Left ventricle myocardium inferior (tissue), 1 donor: ENCODE data around the gene TEX52. TPM values are rescaled to one million over a fixed set of nuclear protein-coding genes. Genes with fewer than 3 reads are reported as not detected.
A peak's percentile ranks its signal among the peaks of the same experiment; 100 is the strongest.
"Not testable (repeated sequence)": the region's sequence is repeated elsewhere in the genome, so short reads cannot be mapped to it uniquely, and the experiment has no call there.

Source experiments
- DNase-seq: peaks from one replicate; pipeline ENCODE4 v3.0.0-alpha.2; 2020
- H3K27ac ChIP-seq: fragments of 200-600 bp; replicated peaks from 2 replicates; pipeline ENCODE4 v1.8.0; 2021
- H3K27me3 ChIP-seq: fragments of 200-600 bp; 2 replicates; pipeline ENCODE4 v1.8.0; 2021; ENCODE audit warnings: low read depth
- H3K36me3 ChIP-seq: fragments of 200-600 bp; 2 replicates; pipeline ENCODE4 v1.8.0; 2021
- H3K4me1 ChIP-seq: fragments of 200-600 bp; 2 replicates; pipeline ENCODE4 v1.8.0; 2021
- H3K4me3 ChIP-seq: fragments of 200-600 bp; 2 replicates; pipeline ENCODE4 v1.8.0; 2021; ENCODE audit warnings: mild to moderate bottlenecking, moderate library complexity
- H3K9me3 ChIP-seq: fragments of 200-600 bp; replicated peaks from 2 replicates; pipeline ENCODE4 v1.8.0; 2021
- intact Hi-C: fragments of 100-400 bp; cut with micrococcal nuclease; formaldehyde crosslinking; loops from one replicate; pipeline ENCODE4 v1.11.0; 2022
- total RNA-seq: library from RNA; stranded (reverse); fragmentation: NEBNext Ultra II Directional; extraction: Animal tissue kit (Norgen Biotek cat#: 25700); gene quantifications from one replicate; pipeline ENCODE4 v1.2.1, GENCODE V29; 2021
- TF ChIP-seq, protein P1 (sequence below): fragments of 200-600 bp; IDR thresholded peaks from 2 replicates; pipeline ENCODE4 v1.8.0; 2021; ENCODE audit warnings: antibody characterized with exemption, mild to moderate bottlenecking, borderline replicate concordance
- donor health status: DM: no; HTN: yes; CAD: no; lungs with severe emphysema.

The TEX52 gene
- total RNA-seq, 1 donor from 2014 or later, result not detected

DNA sequence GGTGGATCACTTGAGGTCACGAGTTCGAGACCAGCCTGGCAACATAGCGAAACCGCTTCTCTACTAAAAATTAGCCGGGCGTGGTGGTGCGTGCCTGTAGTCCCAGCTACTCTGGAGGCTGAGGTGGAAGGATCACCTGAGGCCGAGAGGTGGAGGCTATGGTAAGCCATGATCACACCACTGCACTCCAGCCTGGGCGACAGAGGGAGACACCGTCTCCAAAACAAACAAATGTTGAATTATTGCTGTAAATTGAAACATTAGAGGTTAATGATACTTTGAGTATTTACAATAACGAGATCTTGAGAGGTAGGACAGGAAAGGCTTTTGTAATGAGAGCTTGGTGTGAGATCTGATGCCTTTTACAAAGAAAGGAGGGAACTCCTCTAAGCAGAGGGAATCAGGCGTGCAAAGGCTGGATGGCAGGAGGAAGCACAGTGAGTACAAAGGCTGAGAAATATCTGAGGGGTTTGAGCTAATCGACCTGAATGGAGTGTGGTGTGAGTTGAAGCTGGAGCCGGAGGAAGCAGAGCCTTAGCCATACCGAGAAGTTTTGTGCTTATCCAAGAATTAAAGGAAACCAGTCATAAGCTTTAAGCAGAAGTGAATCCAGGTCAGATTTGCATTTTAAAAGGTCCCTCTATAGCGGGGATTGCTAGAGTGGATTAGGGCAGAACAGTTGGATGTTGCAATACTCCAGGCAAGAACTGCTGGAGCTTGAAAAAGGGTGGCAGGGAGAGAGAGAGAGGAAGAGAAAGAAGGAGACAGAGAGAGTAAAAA is 21.3 kb upstream of the TEX52 start:
- Histone ChIP-seq H3K27me3 (no peaks in the 10 kb centered on the region), H3K4me1 (peaks cover 23% of the 10 kb centered on the region), H3K4me3 (peak overlapping the region; percentile 86), H3K9me3 (no peaks in the 10 kb centered on the region), H3K27ac (peak overlapping the region; percentile 77), H3K36me3 (no peaks in the 10 kb centered on the region)
- intact Hi-C loops, result no loop called here
- no peak for DNase-seq
- TF ChIP-seq, protein P1, sequence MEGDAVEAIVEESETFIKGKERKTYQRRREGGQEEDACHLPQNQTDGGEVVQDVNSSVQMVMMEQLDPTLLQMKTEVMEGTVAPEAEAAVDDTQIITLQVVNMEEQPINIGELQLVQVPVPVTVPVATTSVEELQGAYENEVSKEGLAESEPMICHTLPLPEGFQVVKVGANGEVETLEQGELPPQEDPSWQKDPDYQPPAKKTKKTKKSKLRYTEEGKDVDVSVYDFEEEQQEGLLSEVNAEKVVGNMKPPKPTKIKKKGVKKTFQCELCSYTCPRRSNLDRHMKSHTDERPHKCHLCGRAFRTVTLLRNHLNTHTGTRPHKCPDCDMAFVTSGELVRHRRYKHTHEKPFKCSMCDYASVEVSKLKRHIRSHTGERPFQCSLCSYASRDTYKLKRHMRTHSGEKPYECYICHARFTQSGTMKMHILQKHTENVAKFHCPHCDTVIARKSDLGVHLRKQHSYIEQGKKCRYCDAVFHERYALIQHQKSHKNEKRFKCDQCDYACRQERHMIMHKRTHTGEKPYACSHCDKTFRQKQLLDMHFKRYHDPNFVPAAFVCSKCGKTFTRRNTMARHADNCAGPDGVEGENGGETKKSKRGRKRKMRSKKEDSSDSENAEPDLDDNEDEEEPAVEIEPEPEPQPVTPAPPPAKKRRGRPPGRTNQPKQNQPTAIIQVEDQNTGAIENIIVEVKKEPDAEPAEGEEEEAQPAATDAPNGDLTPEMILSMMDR, result no peak

DNA sequence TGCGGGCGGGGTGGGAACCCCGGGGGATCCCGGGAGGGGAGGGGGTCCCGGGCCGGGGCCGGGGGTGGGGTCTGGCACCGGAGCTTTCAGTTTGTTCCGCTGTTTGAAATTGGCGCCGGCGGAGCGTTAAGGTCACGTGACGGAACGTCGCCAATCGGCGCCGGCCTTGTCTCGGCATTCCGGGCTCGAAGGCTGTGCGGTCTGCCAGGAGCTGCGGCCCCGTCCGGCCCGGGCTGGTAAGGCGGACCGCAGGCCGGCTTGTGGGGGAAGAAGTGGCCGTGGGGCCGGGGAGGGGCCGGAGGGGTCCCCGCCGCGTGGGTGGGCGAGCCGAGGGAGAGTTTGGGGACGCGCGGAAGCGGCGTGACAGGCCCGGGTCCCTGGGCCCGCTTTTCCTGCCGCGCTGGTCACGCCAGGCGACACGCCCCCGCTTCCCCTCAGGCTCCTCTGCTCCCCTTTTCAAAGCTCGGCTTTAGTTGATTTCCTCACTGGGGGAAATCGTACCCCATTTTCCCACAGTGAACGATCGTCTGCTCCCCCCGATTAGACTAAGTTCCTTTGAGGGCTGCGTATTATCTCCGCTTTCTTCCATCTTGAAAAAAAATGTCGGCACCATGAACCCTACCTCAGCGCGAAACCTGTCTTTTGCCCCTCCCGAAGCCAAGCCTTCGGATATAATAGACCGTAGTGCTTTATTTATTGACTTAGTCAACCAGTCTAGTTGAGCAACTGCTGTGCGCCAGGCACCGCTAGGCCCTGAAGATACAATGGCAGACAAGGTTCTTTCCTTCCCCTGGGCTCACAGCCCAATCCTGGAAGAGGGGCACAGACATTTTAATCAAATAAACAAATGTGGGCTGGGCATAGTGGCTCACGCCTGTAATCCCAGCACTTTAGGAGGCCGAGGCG is 20.5 kb upstream of the TEX52 start, which contains the start of the genes FOXM1 and RHNO1:
FOXM1 (minus strand) TSS at position 128 of the 906 bp plus-strand sequence. CDS start 2,696 bp downstream, outside the sequence.
RHNO1 (plus strand) TSS at position 177 of the 906 bp plus-strand sequence. CDS start 8,144 bp downstream, outside the sequence.
- H3K4me3 ChIP-seq, result peak within 1 kb of the TSS; percentile 86

DNA sequence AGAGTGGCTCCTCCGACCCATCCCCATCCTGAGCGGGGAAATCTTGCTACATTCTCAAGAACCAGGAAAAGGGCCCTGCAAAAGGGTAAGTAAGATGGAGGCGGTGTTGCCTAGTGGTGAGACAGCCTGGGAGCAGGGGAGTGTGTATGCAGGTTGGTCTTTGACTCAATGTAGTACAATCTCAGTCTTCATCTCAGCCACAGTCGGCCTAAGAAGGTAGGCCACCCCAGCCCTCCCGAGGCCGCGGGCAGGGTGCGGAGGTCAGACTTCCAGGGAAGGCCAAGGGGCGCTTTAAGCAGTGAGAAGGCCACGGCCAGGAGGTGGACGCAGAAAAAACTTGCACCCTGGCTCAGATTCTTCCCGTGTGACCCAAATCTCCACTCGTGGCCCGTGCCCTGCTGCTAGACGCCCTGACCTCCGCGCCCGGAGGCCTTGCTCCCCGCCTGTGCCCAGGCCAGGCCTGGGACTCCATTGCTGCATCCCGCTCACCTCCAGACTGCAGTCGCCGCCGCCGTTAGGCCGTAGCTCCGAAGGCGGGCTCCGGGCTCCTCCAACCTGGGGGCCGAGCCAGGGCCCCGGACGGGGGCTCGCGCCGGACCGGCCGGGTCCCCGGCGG is 19.7 kb upstream of the TEX52 start:
- Histone ChIP-seq H3K4me3 (peak overlapping the region; percentile 86), H3K4me1 (peaks cover 23% of the 10 kb centered on the region), H3K27ac (peak overlapping the region; percentile 77), H3K36me3 (no peaks in the 10 kb centered on the region), H3K9me3 (no peaks in the 10 kb centered on the region), H3K27me3 (no peaks in the 10 kb centered on the region)
- DNase-seq, result no peak
- intact Hi-C loops, result no loop called here
- TF ChIP-seq, protein P1, result no peak

More for the DNA sequence above, 20.5 kb upstream of the TEX52 start, which contains the start of the genes FOXM1 and RHNO1:
- H3K27ac ChIP-seq, result peak within 1 kb of the TSS; percentile 77
- H3K9me3 ChIP-seq, result no peaks in the 10 kb centered on the region
- no peaks in the 10 kb centered on the region for H3K27me3 ChIP-seq
- DNase-seq, result peak; percentile 89
- peaks cover 23% of the 10 kb centered on the region for H3K4me1 ChIP-seq
- H3K36me3 ChIP-seq, result no peaks in the 10 kb centered on the region
- intact Hi-C loops, result no loop called here
- TF ChIP-seq, protein P1, result peak; percentile 33

DNA sequence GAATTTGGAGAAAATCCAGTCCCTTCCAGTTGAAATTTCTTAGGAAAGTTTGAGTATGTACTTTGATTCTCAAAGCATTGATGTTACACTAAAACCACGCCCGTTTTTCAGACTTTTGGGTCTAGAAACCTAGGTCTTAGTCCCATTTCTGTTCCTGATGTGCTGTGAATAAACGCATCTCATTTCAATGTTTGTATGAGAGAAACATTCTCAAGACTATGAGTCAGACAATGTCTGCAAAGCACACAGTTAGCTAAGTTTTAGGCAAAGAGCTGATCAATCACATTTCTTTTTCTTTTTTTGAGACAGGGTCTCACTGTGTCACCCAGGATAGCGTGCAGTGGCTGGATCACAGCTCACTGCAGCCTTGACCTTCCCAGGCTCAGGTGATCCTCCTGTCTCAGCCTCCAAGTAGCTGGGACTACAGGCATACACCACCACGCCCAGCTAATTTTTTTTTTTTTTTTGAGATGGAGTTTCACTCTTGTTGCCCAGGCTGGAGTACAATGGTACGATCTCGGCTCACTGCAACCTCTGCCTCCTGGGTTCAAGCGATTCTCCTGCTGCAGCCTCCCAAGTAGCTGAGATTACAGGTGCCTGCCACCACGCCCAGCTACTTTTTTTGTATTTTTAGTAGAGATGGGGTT is 12.3 kb upstream of the TEX52 start:
- H3K27ac ChIP-seq, DNase-seq, H3K9me3 ChIP-seq, H3K4me3 ChIP-seq, H3K36me3 ChIP-seq, intact Hi-C loops, H3K27me3 ChIP-seq, H3K4me1 ChIP-seq: not testable (repeated sequence)

DNA sequence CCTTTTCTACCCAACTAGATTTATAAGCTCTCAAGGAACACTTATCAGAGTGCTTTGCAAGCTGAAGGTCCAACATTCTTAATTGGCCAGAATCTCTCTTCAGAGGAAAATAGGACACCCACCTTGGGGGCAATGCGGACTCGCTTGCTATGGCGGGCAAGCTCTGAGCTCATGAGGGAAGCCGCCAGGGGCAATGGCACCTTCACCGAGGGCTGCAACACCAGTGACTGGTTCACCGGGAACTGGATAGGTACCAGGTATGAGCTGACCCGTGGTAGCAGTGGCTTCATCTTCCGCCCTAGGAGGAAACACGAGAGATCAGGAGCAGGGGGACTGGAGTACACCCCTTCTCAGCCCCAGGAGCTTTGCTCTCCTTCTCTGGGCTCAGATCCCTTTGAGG is 7.4 kb upstream of the TEX52 start:
- no peak overlapping the region for H3K4me3 ChIP-seq
- intact Hi-C loops, result no loop called here
- H3K4me1 ChIP-seq, result no peaks in the 10 kb centered on the region
- H3K27me3 ChIP-seq, result no peaks in the 10 kb centered on the region
- DNase-seq, result no peak
- H3K36me3 ChIP-seq, result no peaks in the 10 kb centered on the region
- H3K27ac ChIP-seq, result no peak overlapping the region
- no peaks in the 10 kb centered on the region for H3K9me3 ChIP-seq
- TF ChIP-seq, protein P1, result no peak

DNA sequence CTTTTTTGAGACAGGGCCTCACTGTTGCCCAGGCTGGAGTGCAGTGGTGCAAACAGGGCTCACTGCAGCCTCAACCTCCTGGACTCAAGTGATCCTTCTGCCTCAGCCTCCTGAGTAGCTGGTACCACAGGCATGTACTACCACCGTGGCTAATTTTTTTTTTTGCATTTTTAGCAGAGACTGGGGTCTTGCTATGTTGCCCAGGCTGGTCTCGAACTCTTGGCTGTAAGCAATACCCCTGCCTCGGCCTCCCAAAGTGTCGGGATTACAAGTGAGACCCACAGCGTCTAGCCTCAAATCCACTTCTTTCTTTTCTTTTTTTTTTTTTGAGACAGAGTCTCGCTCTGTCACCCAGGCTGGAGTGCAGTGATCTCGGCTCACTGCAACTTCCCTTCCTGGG is 6.6 kb upstream of the TEX52 start:
- DNase-seq, H3K4me1 ChIP-seq, H3K9me3 ChIP-seq, H3K36me3 ChIP-seq, H3K27me3 ChIP-seq, H3K27ac ChIP-seq, H3K4me3 ChIP-seq, intact Hi-C loops: not testable (repeated sequence)
